Fibroblast of skin of left quadriceps (primary cell): Measurements from ENCODE around the gene CMTM3.
"Not testable (repeated sequence)": the region's sequence is repeated elsewhere in the genome, so short reads cannot be mapped to it uniquely, and the experiment has no call there.

Source experiments
- DNase-seq, 2 experiments: peaks; one replicate each; pipeline ENCODE4 v3.0.0-alpha.2; 2013; ENCODE audit warnings: low read depth in 2 of 2

CMTM3 gene

DNA sequence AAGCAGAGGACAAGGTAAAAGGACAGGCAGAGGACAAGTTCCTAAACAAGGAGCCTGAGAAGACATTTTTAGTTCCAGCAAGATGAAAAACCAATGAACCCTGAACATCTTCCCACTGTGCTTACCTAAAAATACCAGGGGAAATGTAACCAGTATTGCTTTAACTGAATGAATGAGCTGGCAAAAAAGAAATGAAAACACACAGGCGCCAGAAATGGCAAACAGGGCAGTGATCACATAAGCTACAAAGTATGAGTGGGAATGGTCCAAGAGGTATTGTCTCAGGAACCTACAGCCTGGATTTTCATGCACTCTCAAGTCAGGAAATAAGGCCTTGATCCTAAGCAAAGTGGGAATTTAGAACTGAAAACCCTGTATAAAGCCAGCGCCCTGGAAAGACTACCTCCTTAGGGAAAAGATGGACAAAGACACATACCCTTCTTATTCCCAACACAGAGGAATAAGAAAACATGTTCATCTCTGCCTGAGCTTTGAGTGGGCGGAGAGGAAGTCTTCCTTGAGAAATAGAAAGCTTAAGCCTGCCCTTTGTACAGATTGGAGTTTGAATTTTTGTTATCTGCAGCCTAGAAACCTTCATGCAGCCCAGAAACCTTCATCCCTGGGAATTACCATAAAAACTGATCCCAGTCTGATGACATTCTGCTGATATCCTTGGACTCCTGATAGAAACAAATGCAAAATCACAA lies 23.1 kb upstream of the CMTM3 start:
- DNase-seq: no peak

DNA sequence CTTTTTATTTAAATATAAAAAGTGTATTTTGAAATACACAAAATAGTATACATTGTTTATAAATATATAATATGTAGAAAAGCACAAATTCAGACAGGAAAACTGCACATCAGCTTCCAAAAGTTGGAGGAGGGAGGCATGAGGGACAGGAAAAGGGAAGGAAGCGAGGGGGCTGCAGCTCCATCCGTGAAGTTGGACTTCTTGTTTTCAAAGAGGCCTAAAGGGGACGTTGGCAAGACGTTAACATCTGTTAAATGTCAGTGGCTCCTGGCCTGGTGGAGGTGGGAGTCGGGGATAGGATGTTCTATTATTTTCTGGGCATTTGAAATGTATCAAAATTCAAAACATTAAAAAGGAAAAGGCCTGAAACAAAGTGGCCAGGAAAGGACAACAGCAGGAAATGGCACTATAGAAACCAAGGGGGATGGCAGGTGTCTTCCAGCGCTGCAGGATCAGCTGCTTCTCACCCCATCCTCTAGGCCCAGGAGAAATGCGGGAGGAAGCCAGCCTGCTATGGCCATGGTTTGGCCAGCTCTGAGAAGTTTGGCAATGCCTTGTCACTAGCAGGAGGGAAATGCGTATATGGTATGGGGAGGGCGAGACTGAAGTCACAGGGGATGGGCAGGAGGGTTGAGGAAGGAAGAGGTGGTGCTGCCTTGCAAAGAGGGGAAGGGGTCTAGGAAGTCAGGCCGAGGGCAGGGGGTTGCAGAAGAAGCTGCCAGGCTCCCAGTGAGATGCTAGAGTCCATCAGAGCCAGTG lies 18.8 kb upstream of the CMTM3 start:
- DNase-seq: no peak

DNA sequence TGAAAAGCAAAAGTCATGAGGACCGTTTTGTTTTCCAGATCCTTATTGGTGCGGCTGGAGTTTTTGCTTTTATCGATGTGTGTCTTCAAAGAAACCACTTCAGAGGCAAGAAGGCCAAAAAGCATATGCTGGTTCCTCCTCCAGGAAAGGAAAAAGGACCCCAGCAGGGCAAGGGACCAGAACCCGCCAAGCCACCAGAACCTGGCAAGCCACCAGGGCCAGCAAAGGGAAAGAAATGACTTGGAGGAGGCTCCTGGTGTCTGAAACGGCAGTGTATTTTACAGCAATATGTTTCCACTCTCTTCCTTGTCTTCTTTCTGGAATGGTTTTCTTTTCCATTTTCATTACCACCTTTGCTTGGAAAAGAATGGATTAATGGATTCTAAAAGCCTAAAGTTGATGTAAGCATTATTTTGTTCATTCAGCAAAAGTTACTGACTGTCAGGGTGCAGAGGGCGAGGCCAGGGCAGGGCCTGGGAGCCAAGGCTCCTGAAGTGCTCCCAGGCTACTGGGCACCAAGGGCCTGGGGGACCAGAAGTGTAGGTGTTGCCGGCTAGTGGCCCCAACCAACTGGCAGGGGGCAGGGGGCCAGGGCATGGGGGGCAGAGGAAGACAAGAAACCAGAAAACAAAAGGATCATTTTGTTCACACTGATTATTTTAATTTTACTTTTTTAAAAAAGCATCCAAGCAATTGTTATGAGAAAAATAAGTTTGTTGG lies 16.5 kb upstream of the CMTM3 start:
- no peak for DNase-seq

DNA sequence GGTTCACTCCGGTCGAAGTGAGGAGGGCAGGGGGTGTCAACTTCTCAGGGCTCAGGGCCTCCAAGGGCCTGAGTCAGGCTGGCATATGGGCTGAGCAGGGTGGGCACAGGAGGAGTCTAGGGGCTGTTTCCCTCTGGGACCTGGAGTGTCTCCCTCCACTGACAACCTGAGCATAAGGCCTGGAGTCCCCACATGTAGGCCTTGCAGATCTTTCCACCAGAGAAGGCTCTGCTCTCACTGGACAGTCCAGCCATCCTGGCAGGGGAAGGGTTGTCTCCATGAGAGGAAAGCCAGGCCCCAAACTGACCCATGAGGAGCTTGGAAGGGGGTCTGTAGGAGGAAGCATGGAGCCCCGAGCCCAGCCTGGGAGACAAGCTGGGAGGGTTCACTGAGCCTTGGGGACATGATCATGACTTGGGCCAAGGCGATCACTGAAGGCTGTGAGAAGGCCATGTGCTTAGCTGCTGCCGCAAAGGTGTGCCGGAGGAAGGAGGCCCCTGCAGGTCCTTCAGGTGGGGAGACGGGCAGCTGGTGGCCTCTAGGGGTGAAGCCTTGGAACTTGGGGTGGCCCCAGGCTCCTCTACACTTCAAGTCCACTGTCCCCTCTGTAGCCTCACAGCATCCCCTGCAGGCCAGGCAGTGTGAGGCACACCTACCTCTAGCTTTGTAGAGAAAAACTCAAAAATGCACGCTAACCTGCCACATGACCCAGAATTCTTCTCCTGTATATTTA lies 15.4 kb upstream of the CMTM3 start:
- DNase-seq: no peak

DNA sequence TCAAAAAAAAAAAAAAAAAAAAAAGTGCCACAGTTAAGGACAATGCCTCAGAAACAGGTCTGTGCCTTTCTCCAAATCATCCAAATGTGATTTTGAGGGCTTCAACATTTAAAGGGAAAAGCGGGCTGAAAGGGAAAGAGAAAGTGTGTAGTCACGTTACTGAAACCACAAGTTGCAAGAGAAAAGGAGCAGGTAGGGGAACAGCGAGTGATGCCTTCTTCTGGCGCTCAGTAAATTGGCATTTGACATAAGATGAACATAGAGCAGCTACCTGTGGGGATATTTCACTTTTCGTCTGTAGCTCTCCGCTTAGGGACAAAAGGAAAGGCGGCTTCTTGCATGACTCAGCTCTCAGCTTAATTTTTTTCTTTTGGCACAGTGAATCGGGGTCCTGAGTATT lies 14.2 kb upstream of the CMTM3 start:
- no peak for DNase-seq

DNA sequence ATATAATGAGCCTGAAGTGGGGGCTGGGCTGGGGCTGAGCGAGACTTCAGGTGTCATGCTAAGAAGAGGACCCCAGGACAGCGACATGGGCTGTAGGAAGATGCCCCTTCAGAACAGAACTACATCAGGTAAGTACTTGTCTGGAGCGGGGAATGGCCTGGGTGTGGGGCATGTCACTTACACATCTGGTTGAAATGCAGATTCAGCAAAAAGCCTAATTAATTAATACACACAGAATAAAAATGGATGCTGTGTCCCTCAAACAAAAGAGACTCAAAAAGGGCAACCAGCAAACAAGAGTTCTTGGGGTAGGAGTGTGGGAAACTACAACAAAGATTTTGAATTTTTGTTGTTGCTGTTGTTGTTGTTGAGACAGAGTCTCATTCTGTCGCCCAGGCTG lies 13.5 kb upstream of the CMTM3 start:
- no peak for DNase-seq

DNA sequence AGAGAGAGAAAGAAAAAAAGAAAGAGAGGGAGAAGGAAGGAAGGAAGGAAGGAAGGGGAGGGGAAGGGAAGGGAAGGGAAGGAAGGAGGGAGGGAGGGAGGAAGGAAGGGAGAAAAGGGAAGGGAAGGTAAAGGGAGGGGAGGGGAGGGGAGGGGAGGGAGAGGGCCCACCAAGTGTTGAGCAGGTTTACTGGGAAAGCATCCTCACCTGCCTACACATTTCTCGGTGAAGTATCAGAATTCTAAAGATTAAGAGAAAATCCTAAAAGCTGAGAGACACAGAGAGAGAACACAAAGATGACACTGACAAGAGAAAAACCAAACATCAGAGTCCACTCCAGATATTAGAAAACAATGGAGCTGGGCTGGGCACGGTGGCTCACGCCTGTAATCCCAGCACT lies 12.3 kb upstream of the CMTM3 start:
- no peak for DNase-seq

DNA sequence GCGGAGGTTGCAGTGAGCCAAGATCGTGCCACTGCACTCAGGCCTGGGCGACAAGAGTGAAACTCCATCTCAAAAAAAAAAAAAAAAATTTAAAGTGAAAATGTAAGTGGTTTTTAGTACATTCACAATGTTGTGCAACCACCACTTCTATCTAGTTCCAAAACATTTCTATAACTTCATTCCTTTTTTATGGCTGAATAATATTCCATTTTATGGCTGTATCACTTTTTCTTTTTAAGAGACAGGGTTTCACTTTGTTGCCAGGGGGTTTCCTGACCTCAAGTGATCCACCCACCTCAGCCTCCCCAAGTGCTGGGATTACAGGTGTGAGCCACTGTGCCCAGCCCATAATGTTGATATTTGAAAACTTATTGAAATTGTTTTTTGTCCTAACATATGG lies 11.7 kb upstream of the CMTM3 start:
- DNase-seq: no peak

DNA sequence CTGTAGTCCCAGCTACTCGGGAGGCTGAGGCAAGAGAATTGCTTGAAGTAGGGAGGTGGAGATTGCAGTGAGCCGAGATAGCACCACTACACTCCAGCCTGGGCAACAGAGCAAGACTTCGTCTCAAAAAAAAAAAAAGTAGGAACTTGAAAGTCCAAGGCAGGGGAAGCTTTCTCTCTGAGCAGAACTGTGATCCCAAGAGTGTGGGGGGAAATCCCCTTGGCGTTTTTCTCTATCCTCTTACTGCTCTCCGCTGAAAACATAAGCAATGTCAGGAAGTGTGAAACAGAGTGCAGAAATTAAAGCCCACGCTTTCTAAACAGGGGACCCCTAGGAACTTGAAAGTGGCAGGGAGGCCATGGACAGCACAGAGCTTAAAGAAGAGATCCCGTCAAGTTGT lies 9.8 kb upstream of the CMTM3 start:
- DNase-seq: no peak

DNA sequence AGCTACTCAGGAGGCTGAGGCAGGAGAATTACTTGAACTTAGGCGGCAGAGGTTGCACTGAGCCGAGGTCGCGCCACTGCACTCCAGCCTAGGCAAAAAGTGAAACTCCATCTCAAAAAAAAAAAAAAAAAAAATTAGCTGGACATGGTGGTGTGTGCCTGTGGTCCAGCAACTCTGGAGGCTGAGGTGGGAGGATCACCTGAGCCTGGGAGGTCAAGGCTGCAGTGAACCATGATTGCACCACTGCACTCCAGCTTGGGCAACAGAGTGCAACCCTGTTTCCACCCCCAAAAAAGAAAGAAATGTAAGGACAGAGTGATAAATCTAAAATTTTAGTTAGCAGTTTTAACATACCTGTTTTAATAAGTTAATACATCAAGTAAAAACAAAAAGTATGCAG lies 7.9 kb upstream of the CMTM3 start:
- DNase-seq: not testable (repeated sequence)

DNA sequence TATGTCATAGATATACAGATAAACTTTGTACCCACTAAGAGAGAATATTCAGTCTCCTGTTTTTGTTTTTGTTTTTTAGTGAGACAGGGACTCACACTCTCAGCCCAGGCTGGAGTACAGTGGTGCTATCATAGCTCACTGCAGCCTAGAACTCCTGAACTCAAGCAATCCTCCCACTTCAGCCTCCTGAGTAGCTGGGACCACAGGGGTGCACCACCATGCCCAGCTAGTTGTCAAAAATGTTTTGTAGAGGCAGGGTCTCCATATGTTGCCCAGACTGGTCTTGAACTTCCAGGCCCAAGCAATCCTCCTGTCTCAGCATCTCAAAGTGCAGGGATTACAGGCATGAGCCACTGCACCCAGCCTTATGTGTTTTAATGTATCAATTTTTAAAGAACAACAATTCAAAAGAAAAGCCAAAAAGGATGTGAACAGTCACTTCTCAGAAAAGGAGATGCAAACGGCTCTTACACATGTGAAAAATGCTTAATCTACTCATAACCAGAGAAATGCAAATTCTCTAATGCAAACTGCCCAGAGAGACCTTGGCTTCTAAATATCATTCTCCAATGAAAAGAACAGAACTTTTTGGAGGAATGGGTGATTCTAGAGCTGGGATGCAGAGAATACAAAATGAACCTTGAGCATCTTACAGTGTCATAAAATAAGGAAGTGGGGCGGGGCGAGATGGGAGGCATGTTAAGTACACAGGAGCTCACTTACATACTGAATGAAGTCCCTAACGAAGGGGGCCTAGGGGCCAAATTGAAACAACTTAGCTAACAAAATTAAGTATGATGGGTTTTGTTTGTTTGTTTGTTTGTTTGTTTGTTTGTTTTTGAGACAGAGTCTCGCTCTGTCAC lies 7.3 kb upstream of the CMTM3 start:
- no peak for DNase-seq

DNA sequence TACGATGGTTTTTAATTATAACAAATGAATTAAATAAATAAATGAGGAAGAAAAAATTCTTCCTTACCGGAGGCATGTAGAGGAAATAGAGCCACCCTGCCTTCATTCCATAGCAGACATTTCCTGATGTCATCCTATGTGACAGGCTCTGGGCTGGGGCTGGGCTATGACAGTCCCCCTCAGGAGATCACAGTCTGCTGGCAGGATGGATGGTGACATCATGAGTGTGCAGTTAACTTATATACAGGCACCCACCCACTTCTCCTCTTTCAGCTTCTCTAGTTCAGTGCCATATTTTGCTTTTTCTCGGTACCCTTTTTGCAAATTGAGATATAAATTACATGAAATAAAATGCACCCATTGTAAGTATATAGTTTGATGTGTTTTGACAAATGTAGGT lies 6.4 kb upstream of the CMTM3 start:
- DNase-seq: no peak

DNA sequence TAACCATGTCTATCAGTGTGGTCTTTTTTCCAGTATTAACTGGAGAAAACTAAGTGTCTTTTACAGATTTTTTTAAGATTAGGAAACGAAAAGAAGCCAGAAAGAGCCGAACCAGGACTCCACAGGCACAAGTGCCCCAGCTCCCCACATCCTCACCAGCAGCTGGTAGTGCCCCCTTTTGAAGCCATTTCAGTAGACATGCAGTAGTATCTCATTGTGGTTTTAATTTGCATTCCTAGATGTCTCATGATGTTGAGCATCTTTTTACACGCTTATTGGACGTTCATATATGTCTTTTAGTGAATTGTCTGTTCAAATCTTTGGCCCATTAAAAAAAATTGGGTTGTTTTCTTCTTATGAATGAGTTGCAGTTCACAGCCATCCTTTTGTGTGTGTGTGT lies 4.8 kb upstream of the CMTM3 start:
- DNase-seq: no peak

DNA sequence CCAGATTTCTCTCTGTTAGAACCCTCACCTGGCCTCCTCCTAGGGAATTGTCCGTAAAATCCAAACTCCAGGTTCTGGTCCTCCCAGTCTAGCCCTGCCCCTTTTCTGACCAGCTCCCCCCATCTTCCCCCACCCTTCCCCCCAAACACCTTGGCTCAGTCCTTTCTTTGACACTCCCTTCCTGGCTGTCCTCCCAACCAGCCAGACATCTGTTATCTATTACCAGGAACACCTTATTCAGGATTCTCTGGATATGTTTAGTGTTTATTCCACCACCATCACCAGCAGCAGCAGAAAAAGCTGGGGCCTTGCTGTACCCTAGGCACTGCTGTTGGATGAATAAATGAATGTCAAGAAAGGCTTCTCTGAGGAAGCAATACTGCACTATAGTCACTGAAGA lies 4.0 kb upstream of the CMTM3 start:
- no peak for DNase-seq

DNA sequence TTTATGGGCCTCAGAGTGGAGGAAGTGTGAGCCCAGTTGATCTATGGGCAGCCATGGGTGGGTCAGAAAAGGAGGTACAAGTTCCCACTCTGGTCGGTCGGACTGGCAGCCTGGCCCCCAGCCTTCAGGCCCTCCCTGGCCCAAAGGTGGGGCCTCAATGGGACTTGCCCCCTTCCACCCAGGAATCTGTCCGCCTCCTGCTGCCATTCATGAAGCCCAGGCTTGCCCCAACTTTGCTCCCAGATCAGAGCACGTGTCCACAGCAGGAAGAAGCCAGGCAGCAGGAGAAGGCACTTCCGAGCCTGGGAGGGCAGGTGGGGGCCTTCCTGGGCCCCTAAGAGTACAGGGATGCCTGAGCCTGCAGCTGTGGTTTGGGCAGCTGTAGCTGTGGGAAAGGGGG lies 3.0 kb upstream of the CMTM3 start:
- DNase-seq: no peak

DNA sequence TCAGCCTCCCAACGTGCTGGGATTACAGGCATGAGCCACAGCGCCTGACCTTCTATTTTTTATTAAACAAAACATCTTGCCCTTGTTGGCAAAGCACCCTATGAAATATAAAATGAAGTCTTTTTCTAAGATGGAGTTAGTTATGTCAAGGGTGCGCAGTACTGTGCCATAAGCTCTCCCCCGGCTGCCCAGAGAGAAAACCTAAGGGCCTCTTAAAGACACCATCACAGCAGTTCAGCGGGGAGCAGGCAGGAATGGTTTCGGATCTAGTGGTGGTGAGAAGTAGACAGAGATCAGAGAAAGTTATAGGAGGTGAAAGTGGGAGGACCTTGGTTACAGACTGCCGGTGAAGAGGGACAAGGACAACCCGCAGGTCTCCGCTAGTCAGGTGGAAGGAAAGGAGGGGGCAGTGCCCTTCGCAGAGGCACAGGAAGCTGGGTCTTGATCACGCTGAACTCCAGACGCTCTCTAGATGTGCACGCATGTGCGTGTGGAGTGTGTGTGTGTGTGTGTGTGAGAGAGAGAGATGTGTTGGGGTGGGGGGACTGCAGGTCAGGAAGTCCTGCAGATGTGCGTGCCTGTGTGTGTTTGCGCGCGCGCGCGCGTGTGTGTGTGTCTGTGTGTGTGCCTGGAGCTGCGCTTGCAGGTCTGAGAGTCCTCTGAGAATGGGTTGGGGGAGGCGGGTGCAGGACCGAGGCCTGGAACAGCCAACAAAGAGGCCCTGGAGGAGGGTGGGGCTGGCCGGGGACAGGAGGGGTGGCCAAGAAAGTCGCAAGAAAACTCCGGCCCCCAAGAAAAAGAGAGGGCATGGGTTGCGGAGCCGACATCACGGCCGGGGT lies 748 bp upstream of the CMTM3 start:
- no peak for DNase-seq

DNA sequence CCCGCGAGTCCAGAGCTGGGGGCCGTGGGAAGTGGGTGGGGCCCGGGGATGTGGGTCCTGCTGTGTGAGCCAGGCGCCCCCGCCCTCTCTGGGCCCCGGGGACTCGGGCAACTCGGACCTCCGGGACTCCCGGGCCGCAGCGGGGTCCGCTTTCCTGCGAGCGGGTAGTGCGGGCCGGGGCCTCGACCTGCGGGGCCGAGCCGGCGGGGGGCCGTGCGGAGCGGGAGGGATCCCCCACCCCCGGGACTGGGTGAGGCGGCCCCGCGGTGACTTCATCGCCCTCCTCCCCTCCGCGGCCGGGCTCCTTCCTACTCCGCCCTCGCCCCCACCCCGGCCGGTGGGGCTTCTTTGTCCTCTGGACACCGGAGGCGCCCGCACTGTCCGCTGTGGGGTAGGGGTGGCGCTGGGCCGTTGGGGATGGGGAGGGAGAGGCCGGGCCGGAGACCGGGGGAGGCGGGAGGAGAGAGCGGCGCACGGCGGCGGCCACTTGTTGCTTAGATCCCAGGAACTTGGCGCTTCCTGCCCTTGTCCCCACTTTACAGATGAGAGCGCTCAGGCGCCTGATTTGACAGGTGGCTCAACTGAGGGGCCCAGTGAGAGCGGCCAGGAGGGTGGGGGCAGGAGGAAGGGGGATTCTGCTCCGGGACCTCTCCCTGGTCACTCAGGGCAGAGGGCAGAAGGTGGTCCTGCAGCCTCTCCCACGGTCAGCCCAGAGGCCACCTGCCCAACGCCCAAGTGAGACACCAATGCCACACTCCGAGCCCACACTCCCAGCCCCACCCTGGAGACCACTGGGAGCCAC lies 874 bp downstream of the CMTM3 start:
- DNase-seq: no peak

DNA sequence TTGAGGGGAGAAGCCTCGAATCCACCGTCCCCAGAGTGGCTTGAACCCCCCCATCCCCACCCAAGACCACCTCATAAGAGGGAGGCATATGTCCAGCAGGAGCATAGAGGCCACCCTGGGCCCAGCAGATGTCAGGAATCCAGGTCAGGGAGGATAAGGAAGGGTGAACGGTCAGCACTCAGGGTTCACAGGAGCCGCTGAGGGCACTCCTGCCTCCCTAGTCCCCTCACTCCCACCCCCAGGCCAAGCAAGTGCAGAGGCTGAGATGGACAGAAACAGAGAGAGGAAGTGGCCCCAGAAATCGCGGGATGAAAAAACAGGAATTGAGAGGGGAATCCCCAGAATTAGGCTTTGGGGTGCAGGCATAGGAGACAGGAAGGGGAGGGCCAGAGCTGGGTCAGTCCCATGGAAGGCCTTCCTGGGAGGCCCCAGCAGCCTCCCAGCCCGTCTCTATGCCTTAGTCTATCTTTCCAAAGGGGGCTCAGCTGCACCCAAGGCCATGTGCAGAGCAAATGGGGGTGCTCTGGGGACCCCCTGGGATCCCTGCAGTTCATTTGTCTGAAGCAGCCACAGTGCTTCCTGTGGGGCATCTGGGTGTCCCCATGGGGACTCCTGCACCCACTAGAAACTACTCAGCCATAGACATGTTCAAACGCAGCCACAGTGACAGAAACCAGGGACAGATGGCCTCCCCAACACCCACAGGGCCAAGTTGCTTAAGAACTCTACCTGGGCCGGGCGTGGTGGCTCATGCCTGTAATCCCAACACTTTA lies 1.7 kb downstream of the CMTM3 start:
- DNase-seq: no peak
